ENCODE measurements around the gene RAC3.

The RAC3 gene

DNA sequence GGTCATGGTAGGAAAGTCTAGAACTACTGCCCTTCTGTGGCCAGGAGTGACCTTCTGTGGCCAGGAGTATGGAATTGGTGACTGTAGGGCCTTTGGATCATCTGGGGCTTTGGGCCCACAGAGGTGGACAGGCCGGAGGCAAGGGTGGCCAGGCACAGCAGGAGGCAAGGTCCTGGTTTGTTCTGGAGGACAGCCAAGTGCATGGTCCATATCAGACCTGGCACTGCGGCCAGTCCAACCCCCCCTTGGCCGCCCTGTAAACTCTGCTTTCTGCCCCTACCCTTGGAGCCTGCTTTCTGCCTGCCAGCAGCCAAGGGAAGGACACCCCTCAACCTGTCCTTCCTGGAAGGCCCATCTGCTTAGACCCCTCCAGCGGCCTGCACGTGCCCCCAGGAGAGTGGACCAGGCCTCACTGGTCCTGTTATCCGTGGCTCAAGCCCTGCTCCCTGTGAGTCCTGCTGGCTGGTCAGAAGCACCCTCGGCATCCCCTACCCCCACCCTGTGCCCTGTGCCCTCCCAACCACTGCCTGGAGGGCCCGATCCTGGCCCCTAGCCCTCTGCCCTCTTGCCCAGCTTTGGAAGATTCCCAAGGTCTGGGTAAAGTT, 8.3 kb downstream of the RAC3 start:
- Histone ChIP-seq H2BK12ac (ENCODE audit: low read length) (no peak overlapping the region), H3K4me1 (ENCODE audit: control insufficient read depth in 1 of 2, insufficient read depth in 2 of 2, low read length in 2 of 2) (peaks cover 5 to 6% of the 10 kb centered on the region in 2 experiments), H3K79me2 (ENCODE audit: control insufficient read depth, insufficient read depth, low read length, poor library complexity) (peaks cover 5% of the 10 kb centered on the region), H3K27ac (ENCODE audit: low read depth, low read length) (no peak overlapping the region), H3K9me3 (ENCODE audit: insufficient read depth, low read depth, low read length) (peaks cover 4% of the 10 kb centered on the region), H2AFZ (ENCODE audit: insufficient read depth, low read length, poor library complexity) (no peak overlapping the region), H2AK5ac (ENCODE audit: low read length) (no peak overlapping the region), H2BK5ac (ENCODE audit: low read depth, low read length, poor library complexity) (no peak overlapping the region), H3K36me3 (ENCODE audit: control insufficient read depth in 1 of 2, insufficient read depth in 2 of 2, low read length in 2 of 2) (peaks cover 0 to 8% of the 10 kb centered on the region in 2 experiments), H3K4me3 (ENCODE audit: low read depth, low read length) (no peak overlapping the region), H3K23ac (ENCODE audit: low read length) (no peak overlapping the region), H3K18ac (ENCODE audit: low read length) (no peak overlapping the region), H4K91ac (ENCODE audit: low read depth, low read length) (no peak overlapping the region), H4K8ac (ENCODE audit: low read depth, low read length) (no peak overlapping the region), H3K4ac (ENCODE audit: low read depth, low read length) (no peak overlapping the region), H2BK120ac (ENCODE audit: insufficient read depth, low read length, poor library complexity) (no peak overlapping the region), H3K27me3 (ENCODE audit: insufficient read depth, low read length) (no peaks in the 10 kb centered on the region), H3K9ac (ENCODE audit: low read length) (no peak overlapping the region), H3K79me1 (ENCODE audit: low read length) (peaks cover 4% of the 10 kb centered on the region), H3K14ac (ENCODE audit: low read length) (no peak overlapping the region), H3K4me2 (ENCODE audit: low read length) (no peak overlapping the region), H4K12ac (ENCODE audit: low read depth, low read length) (no peak overlapping the region)
- WGBS (ENCODE audit: extremely low coverage, insufficient coverage, insufficient read length): no CpG with 5 or more reads among the region's 8 CpGs
- DNase-seq: no peak

DNA sequence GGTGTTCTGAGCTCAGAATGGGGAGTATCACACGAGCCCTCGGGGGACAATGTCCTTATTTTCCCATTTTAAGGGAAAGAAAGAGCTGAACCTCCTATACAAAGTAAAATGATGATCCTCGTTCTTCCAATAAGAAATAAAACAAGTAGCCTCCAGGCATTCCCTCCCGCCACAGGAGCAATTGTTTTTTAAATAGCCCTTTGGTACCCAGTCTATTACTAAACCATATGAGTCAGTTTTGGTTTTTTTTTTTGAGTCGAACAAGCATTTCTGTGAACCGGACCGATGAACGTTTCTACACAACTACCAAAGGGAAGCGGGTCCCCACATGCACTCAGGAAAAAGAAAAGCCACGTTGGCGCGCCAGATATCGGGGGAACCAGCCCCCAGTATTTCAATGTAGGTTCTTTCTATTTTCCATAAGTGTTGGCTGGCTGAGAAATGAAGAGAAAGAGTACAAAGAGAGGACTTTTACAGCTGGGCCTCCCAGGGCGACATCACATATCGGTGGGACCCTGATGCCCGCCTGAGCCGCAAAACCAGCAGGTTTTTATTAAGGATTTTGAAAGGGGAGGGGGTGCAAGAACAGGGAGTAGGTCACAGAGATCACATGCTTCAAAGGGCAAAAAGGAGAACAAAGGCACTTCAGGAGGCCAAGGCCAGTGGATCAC, 9.8 kb downstream of the RAC3 start:
- H3K27ac ChIP-seq (ENCODE audit: low read depth, low read length): no peak overlapping the region
- H3K27me3 ChIP-seq (ENCODE audit: insufficient read depth, low read length): no peaks in the 10 kb centered on the region
- no peak overlapping the region for H3K23ac ChIP-seq (ENCODE audit: low read length)

GRCh38 chr17:82042649-82043048, 11.2 kb downstream of the RAC3 start:
- H2AK5ac ChIP-seq (ENCODE audit: low read length): no peak overlapping the region
- H2AFZ ChIP-seq (ENCODE audit: insufficient read depth, low read length, poor library complexity): no peak overlapping the region
- H3K79me1 ChIP-seq (ENCODE audit: low read length): no peaks in the 10 kb centered on the region
- H3K27me3 ChIP-seq (ENCODE audit: insufficient read depth, low read length): no peaks in the 10 kb centered on the region
- no peak overlapping the region for H4K8ac ChIP-seq (ENCODE audit: low read depth, low read length)
- H3K14ac ChIP-seq (ENCODE audit: low read length): no peak overlapping the region
- peak overlapping the region; percentile 52 for H3K4me3 ChIP-seq (ENCODE audit: low read depth, low read length)
- H4K12ac ChIP-seq (ENCODE audit: low read depth, low read length): no peak overlapping the region
- peaks cover 9% of the 10 kb centered on the region for H3K9me3 ChIP-seq (ENCODE audit: insufficient read depth, low read depth, low read length)
- no peak overlapping the region for H2BK12ac ChIP-seq (ENCODE audit: low read length)
- H3K36me3 ChIP-seq (ENCODE audit: control insufficient read depth in 1 of 2, insufficient read depth in 2 of 2, low read length in 2 of 2): peaks cover 9% of the 10 kb centered on the region in 2 experiments
- no peaks in the 10 kb centered on the region for H3K79me2 ChIP-seq (ENCODE audit: control insufficient read depth, insufficient read depth, low read length, poor library complexity)
- no peak overlapping the region for H3K4me2 ChIP-seq (ENCODE audit: low read length)
- H4K91ac ChIP-seq (ENCODE audit: low read depth, low read length): no peak overlapping the region
- H3K4ac ChIP-seq (ENCODE audit: low read depth, low read length): no peak overlapping the region
- no peaks in the 10 kb centered on the region for H3K4me1 ChIP-seq (ENCODE audit: control insufficient read depth in 1 of 2, insufficient read depth in 2 of 2, low read length in 2 of 2)
- peak overlapping the region; percentile 4 for H3K9ac ChIP-seq (ENCODE audit: low read length)
- no peak overlapping the region for H2BK5ac ChIP-seq (ENCODE audit: low read depth, low read length, poor library complexity)
- no peak overlapping the region for H3K27ac ChIP-seq (ENCODE audit: low read depth, low read length)
- no peak overlapping the region for H3K18ac ChIP-seq (ENCODE audit: low read length)
- no peak overlapping the region for H3K23ac ChIP-seq (ENCODE audit: low read length)
- no peak overlapping the region for H2BK120ac ChIP-seq (ENCODE audit: insufficient read depth, low read length, poor library complexity)
- no CpG with 5 or more reads among the region's 9 CpGs for WGBS (ENCODE audit: extremely low coverage, insufficient coverage, insufficient read length)
- DNase-seq: no peak

More for the DNA sequence above, 9.8 kb downstream of the RAC3 start:
- H3K4ac ChIP-seq (ENCODE audit: low read depth, low read length): no peak overlapping the region
- no peak overlapping the region for H2BK5ac ChIP-seq (ENCODE audit: low read depth, low read length, poor library complexity)
- no peak overlapping the region for H4K8ac ChIP-seq (ENCODE audit: low read depth, low read length)
- peaks cover 5% of the 10 kb centered on the region in 2 experiments for H3K4me1 ChIP-seq (ENCODE audit: control insufficient read depth in 1 of 2, insufficient read depth in 2 of 2, low read length in 2 of 2)
- peaks cover 6% of the 10 kb centered on the region for H3K9me3 ChIP-seq (ENCODE audit: insufficient read depth, low read depth, low read length)
- no peak overlapping the region for H2BK120ac ChIP-seq (ENCODE audit: insufficient read depth, low read length, poor library complexity)
- no peaks in the 10 kb centered on the region for H3K36me3 ChIP-seq (ENCODE audit: control insufficient read depth in 1 of 2, insufficient read depth in 2 of 2, low read length in 2 of 2)
- H4K12ac ChIP-seq (ENCODE audit: low read depth, low read length): no peak overlapping the region
- H3K18ac ChIP-seq (ENCODE audit: low read length): no peak overlapping the region
- peaks cover 5% of the 10 kb centered on the region for H3K79me2 ChIP-seq (ENCODE audit: control insufficient read depth, insufficient read depth, low read length, poor library complexity)
- no peak overlapping the region for H3K4me2 ChIP-seq (ENCODE audit: low read length)
- H4K91ac ChIP-seq (ENCODE audit: low read depth, low read length): no peak overlapping the region
- H3K4me3 ChIP-seq (ENCODE audit: low read depth, low read length): no peak overlapping the region
- no peak overlapping the region for H2BK12ac ChIP-seq (ENCODE audit: low read length)
- no peak overlapping the region for H3K14ac ChIP-seq (ENCODE audit: low read length)
- peaks cover 4% of the 10 kb centered on the region for H3K79me1 ChIP-seq (ENCODE audit: low read length)
- no peak overlapping the region for H2AK5ac ChIP-seq (ENCODE audit: low read length)
- WGBS (ENCODE audit: extremely low coverage, insufficient coverage, insufficient read length): no CpG with 5 or more reads among the region's 17 CpGs
- no peak for DNase-seq
- no peak overlapping the region for H2AFZ ChIP-seq (ENCODE audit: insufficient read depth, low read length, poor library complexity)
- no peak overlapping the region for H3K9ac ChIP-seq (ENCODE audit: low read length)

GRCh38 chr17:82043507-82043906, 12.0 kb downstream of the RAC3 start:
- Histone ChIP-seq H3K23ac (ENCODE audit: low read length) (no peak overlapping the region), H3K36me3 (ENCODE audit: control insufficient read depth in 1 of 2, insufficient read depth in 2 of 2, low read length in 2 of 2) (peaks cover 18% of the 10 kb centered on the region in 2 experiments), H2AK5ac (ENCODE audit: low read length) (no peak overlapping the region), H3K4ac (ENCODE audit: low read depth, low read length) (no peak overlapping the region), H3K27me3 (ENCODE audit: insufficient read depth, low read length) (no peaks in the 10 kb centered on the region), H2AFZ (ENCODE audit: insufficient read depth, low read length, poor library complexity) (no peak overlapping the region), H2BK12ac (ENCODE audit: low read length) (no peak overlapping the region), H3K27ac (ENCODE audit: low read depth, low read length) (no peak overlapping the region), H4K8ac (ENCODE audit: low read depth, low read length) (no peak overlapping the region), H3K9ac (ENCODE audit: low read length) (no peak overlapping the region), H3K18ac (ENCODE audit: low read length) (no peak overlapping the region), H2BK5ac (ENCODE audit: low read depth, low read length, poor library complexity) (no peak overlapping the region), H4K91ac (ENCODE audit: low read depth, low read length) (no peak overlapping the region), H3K79me2 (ENCODE audit: control insufficient read depth, insufficient read depth, low read length, poor library complexity) (no peaks in the 10 kb centered on the region), H3K9me3 (ENCODE audit: insufficient read depth, low read depth, low read length) (peaks cover 9% of the 10 kb centered on the region), H3K14ac (ENCODE audit: low read length) (no peak overlapping the region), H3K4me2 (ENCODE audit: low read length) (no peak overlapping the region), H3K4me1 (ENCODE audit: control insufficient read depth in 1 of 2, insufficient read depth in 2 of 2, low read length in 2 of 2) (no peaks in the 10 kb centered on the region), H2BK120ac (ENCODE audit: insufficient read depth, low read length, poor library complexity) (no peak overlapping the region), H3K79me1 (ENCODE audit: low read length) (no peaks in the 10 kb centered on the region), H4K12ac (ENCODE audit: low read depth, low read length) (no peak overlapping the region), H3K4me3 (ENCODE audit: low read depth, low read length) (no peak overlapping the region)
- WGBS (ENCODE audit: extremely low coverage, insufficient coverage, insufficient read length): no CpG with 5 or more reads among the region's 16 CpGs
- DNase-seq: no peak
